Heart left ventricle (tissue), 16 donors: ENCODE data around the gene KLHL6. TPM values are rescaled to one million over a fixed set of nuclear protein-coding genes. Genes with fewer than 3 reads are reported as not detected.
A peak's percentile ranks its signal among the peaks of the same experiment; 100 is the strongest.
"Not testable (repeated sequence)": the region's sequence is repeated elsewhere in the genome, so short reads cannot be mapped to it uniquely, and the experiment has no call there.

Experiments used
- ATAC-seq, 4 donors: fragments of 200-7000 bp; cut with Tn5 transposase; one replicate each; pipeline ENCODE4 v1.9.1; 2020 to 2022; ENCODE audit warnings: moderate library complexity in 4 of 4, mild to moderate bottlenecking in 3 of 4, moderate number of reproducible peaks in 1 of 4
- DNase-seq, 5 donors: peaks; one replicate each; pipeline ENCODE4 v3.0.0-alpha.2; 2020
- H3K27ac ChIP-seq, 12 donors: fragments of 200-600 bp; sonication (generic) in 4 of 12; one replicate each; pipeline versions ENCODE4 v1.5.0 to v1.8.0; 2016 to 2022; ENCODE audit warnings: mild to moderate bottlenecking in 2 of 12
- H3K27me3 ChIP-seq, 9 donors: fragments of 200-600 bp; sonication (generic) in 2 of 9; one replicate each; pipeline versions ENCODE4 v1.5.1 to v1.8.0; 2016 to 2022; ENCODE audit warnings: mild to moderate bottlenecking in 3 of 9
- H3K36me3 ChIP-seq, 9 donors: fragments of 200-600 bp; sonication (generic) in 2 of 9; one replicate each; pipeline versions ENCODE4 v1.5.0 to v1.8.0; 2018 to 2022; ENCODE audit warnings: mild to moderate bottlenecking in 2 of 9
- H3K4me1 ChIP-seq, 12 donors: fragments of 200-600 bp; sonication (generic) in 4 of 12; one replicate each; pipeline versions ENCODE4 v1.5.0 to v1.8.0; 2016 to 2022; ENCODE audit warnings: mild to moderate bottlenecking in 3 of 12
- H3K4me3 ChIP-seq, 12 donors: fragments of 200-600 bp; sonication (generic) in 4 of 12; one replicate each; pipeline versions ENCODE4 v1.5.0 to v1.8.0; 2017 to 2022; ENCODE audit warnings: mild to moderate bottlenecking in 9 of 12, moderate library complexity in 4 of 12
- H3K9me3 ChIP-seq, 12 donors: fragments of 200-600 bp; sonication (generic) in 4 of 12; one replicate each; pipeline versions ENCODE4 v1.5.0 to v1.8.0; 2016 to 2022; ENCODE audit warnings: mild to moderate bottlenecking in 1 of 12
- CTCF ChIP-seq, 12 donors: fragments of 200-600 bp; sonication (generic) in 4 of 12; IDR thresholded peaks; one replicate each; pipeline versions ENCODE4 v1.5.0 to v1.8.0; 2018 to 2022; ENCODE audit warnings: antibody characterized with exemption in 12 of 12, mild to moderate bottlenecking in 5 of 12
- POLR2A ChIP-seq, 2 donors: fragments of 450-650 bp; IDR thresholded peaks; one replicate each; pipeline ENCODE4 v1.6.1; 2017; ENCODE audit warnings: antibody characterized with exemption in 2 of 2, mild to moderate bottlenecking in 2 of 2, moderate library complexity in 2 of 2
- WGBS, 4 donors: extraction: QIAGEN DNeasy Blood & Tissue Kit in 2 of 4; methylation state at CpG; one replicate each; pipeline versions ENCODE4 v1.1.5 to v1.1.7; 2013 to 2018; 5-methylcytosine and 5-hydroxymethylcytosine counted together
- intact Hi-C, 10 donors: fragments of 100-400 bp; cut with DNase I; formaldehyde crosslinking; loops; one replicate each; pipeline versions ENCODE4 v1.11.1 to v1.14.2; 2022
- polyA plus RNA-seq, 2 donors: library from polyadenylated mRNA; stranded (reverse); fragments of 200-250 nt; gene quantifications; one replicate each; pipeline ENCODE4 v1.2.3, GENCODE V29; 2013
- total RNA-seq, 9 donors: library from RNA; depleted of rRNA in 2 of 9; stranded (reverse); fragments of >200 nt in 2 of 9; fragmentation: NEBNext Ultra II Directional in 3 of 9; extraction: Animal tissue kit (Norgen Biotek cat#: 25700) in 3 of 9; gene quantifications; one replicate each; pipeline versions ENCODE4 v1.1.0 to v1.2.4, GENCODE V29; 2016 to 2023
- donor health status: ischemic (EF 13 %, LVEDD 7.1; RV severe dilation, severe dysfunction).
- donor health status: healthy with polysubstance abuse.
- donor health status: DM: no; HTN: yes; CAD: no.
- donor health status: DM: no; HTN: no; CAD: no.
- donor health status: ischemic (EF 25% LVEDD 6.9; RV normal size, moderate dysfunction).
- donor health status: ischemic (EF 25% LVEDD 5.7; RV mildly dilated, moderate dysfunction).
- donor health status: healthy.
- donor health status: DM: yes; HTN: yes; CAD: no.
- donor health status: ischemic (EF 35%, LVEDD 5.7; RV mildly dilated, moderate dysfunction).
- donor health status: nonischemic (EF 11% LVEDD 7.7; RV severe dilation, severe dysfunction).
- donor health status: DM: yes; HTN: yes; CAD: no.
- donor health status: PGD.
- donor health status: ischemic (EF 29% LVEDD 5.4; RV normal size, mild dysfunction).
- donor health status: nonischemic (EF 23%, LVEDD 6.1; RV moderate dilation, normal function).

The KLHL6 gene
- total and polyA plus RNA-seq, 11 donors: 0.46 to 8.1 (median 0.83) TPM

GRCh38 chr3:183473969-183474368 is 81.5 kb downstream of the KLHL6 start:
- intact Hi-C loops: loop anchor here in 4 of 10 donors (2.0 to 10.0 kb wide), 6 partner anchors 79 to 411 kb away; partner anchors contain the start of genes KLHL6 (in 1 of the 4) and PARL (in 1 of the 4)
- TF ChIP-seq POLR2A (IDR thresholded peaks at IDR 0.05) (no peak), CTCF (IDR thresholded peaks at IDR 0.05) (no peak)
- Histone ChIP-seq H3K27me3 (no peaks in the 10 kb centered on the region), H3K36me3 (no peaks in the 10 kb centered on the region), H3K9me3 (no peaks in the 10 kb centered on the region), H3K4me1 (peaks cover 0 to 16% (median 7%) of the 10 kb centered on the region in 12 donors), H3K27ac (peak overlapping the region in 1 of 12 donors; percentile 8), H3K4me3 (no peak overlapping the region)
- 59 to 73% (median 72%) methylated on average over 2 of the region's 2 CpGs for WGBS, 4 donors
- ATAC-seq (no peak), DNase-seq (no peak)

GRCh38 chr3:183472155-183472554 is 83.4 kb downstream of the KLHL6 start:
- no peak for ATAC-seq

GRCh38 chr3:183468424-183468823 is 87.1 kb downstream of the KLHL6 start:
- H3K36me3 ChIP-seq: no peaks in the 10 kb centered on the region
- no peak overlapping the region for H3K27ac ChIP-seq
- intact Hi-C loops: loop anchor here in 6 of 10 donors (2.0 to 10.0 kb wide), 4 partner anchors 94 to 299 kb away; no protein-coding TSS in a partner anchor
- ATAC-seq: peak in 1 of 4 donors; percentile 27
- TF ChIP-seq POLR2A (IDR thresholded peaks at IDR 0.05) (no peak), CTCF (IDR thresholded peaks at IDR 0.05) (no peak)
- WGBS, 4 donors: 76 to 89% (median 81%) methylated on average over 1 of the region's 1 CpG
- no peak for DNase-seq
- peaks cover 0 to 10% (median 0%) of the 10 kb centered on the region in 12 donors for H3K4me1 ChIP-seq
- no peak overlapping the region for H3K4me3 ChIP-seq
- no peaks in the 10 kb centered on the region for H3K9me3 ChIP-seq
- H3K27me3 ChIP-seq: no peaks in the 10 kb centered on the region

More at GRCh38 chr3:183472155-183472554, 83.4 kb downstream of the KLHL6 start:
- Histone ChIP-seq H3K4me3 (no peak overlapping the region), H3K27ac (no peak overlapping the region), H3K27me3 (no peaks in the 10 kb centered on the region), H3K4me1 (peaks cover 0 to 19% (median 6%) of the 10 kb centered on the region in 12 donors), H3K36me3 (no peaks in the 10 kb centered on the region), H3K9me3 (no peaks in the 10 kb centered on the region)
- intact Hi-C loops: loop anchor here in 4 of 10 donors (5.0 to 10.0 kb wide), 5 partner anchors 83 to 413 kb away; partner anchors contain the start of genes KLHL6 (in 1 of the 4) and PARL (in 1 of the 4)
- WGBS, 4 donors: 64 to 73% (median 69%) methylated on average over 6 of the region's 6 CpGs
- TF ChIP-seq CTCF (IDR thresholded peaks at IDR 0.05) (no peak), POLR2A (IDR thresholded peaks at IDR 0.05) (no peak)
- no peak for DNase-seq

GRCh38 chr3:183466575-183466974 is 88.9 kb downstream of the KLHL6 start:
- Histone ChIP-seq H3K27me3 (no peaks in the 10 kb centered on the region), H3K27ac (no peak overlapping the region), H3K36me3 (no peaks in the 10 kb centered on the region), H3K4me1 (peaks cover 0 to 10% (median 0%) of the 10 kb centered on the region in 12 donors), H3K4me3 (no peak overlapping the region), H3K9me3 (no peaks in the 10 kb centered on the region)
- intact Hi-C loops: loop anchor here in 3 of 10 donors (5.0 to 10.0 kb wide), 3 partner anchors 96 to 301 kb away; no protein-coding TSS in a partner anchor
- no peak for TF ChIP-seq CTCF (IDR thresholded peaks at IDR 0.05)
- no peak for TF ChIP-seq POLR2A (IDR thresholded peaks at IDR 0.05)
- ATAC-seq: no peak
- no peak for DNase-seq
- WGBS, 4 donors: 82 to 92% (median 85%) methylated on average over 3 of the region's 3 CpGs

GRCh38 chr3:183465710-183466109 is 89.8 kb downstream of the KLHL6 start:
- not testable (repeated sequence) for H3K4me3 ChIP-seq, H3K27ac ChIP-seq, H3K27me3 ChIP-seq, H3K4me1 ChIP-seq, ATAC-seq, DNase-seq, H3K36me3 ChIP-seq, H3K9me3 ChIP-seq
- intact Hi-C loops: loop anchor here in 3 of 10 donors (5.0 to 10.0 kb wide), 3 partner anchors 97 to 302 kb away; no protein-coding TSS in a partner anchor
- 83 to 90% (median 84%) methylated on average over 13 of the region's 13 CpGs for WGBS, 4 donors
